DOHH2 (cell line): ENCODE results near the gene PDE3B.
A peak's percentile ranks its signal among the peaks of the same experiment; 100 is the strongest.

Experiments
- H3F3A ChIP-seq: fragments of 200-600 bp; sonication (generic), shearing (Covaris generic); 2 replicates; pipeline ENCODE4 v1.6.0; 2016; ENCODE audit warnings: antibody characterized with exemption, mild to moderate bottlenecking; ENCODE audit not compliant: control insufficient read depth, insufficient read depth
- H3K27ac ChIP-seq: fragments of 200-600 bp; sonication (generic); 2 replicates; pipeline ENCODE4 v1.5.1; 2014; ENCODE audit warnings: low read depth, mild to moderate bottlenecking, low read length, moderate library complexity
- H3K27me3 ChIP-seq: fragments of 200-600 bp; sonication (generic); 2 replicates; pipeline ENCODE4 v1.6.1; 2014; ENCODE audit warnings: mild to moderate bottlenecking, low read length, mixed read lengths; ENCODE audit not compliant: control insufficient read depth
- H3K36me3 ChIP-seq: fragments of 200-600 bp; sonication (generic); 2 replicates; pipeline ENCODE4 v1.6.1; 2014; ENCODE audit warnings: mild to moderate bottlenecking, low read length, moderate library complexity, mixed read lengths; ENCODE audit not compliant: control insufficient read depth
- H3K4me1 ChIP-seq: fragments of 200-600 bp; sonication (generic); 2 replicates; pipeline ENCODE4 v1.6.1; 2014; ENCODE audit warnings: mild to moderate bottlenecking, low read length, mixed read lengths; ENCODE audit not compliant: control insufficient read depth
- H3K4me2 ChIP-seq: fragments of 200-600 bp; sonication (generic); 2 replicates; pipeline ENCODE4 v1.6.0; 2014; ENCODE audit warnings: mild to moderate bottlenecking, low read length, moderate library complexity
- H3K4me3 ChIP-seq: fragments of 200-600 bp; sonication (generic); 2 replicates; pipeline ENCODE4 v1.5.1; 2014; ENCODE audit warnings: mild to moderate bottlenecking, low read length, mixed read lengths
- H3K79me2 ChIP-seq: fragments of 200-600 bp; sonication (generic); 2 replicates; pipeline ENCODE4 v1.6.1; 2014; ENCODE audit warnings: mild to moderate bottlenecking, low read length, mixed read lengths; ENCODE audit not compliant: control insufficient read depth
- H3K9me2 ChIP-seq: fragments of 200-600 bp; sonication (generic); replicated peaks from 2 replicates; pipeline ENCODE4 v1.6.1; 2014; ENCODE audit warnings: mild to moderate bottlenecking, low read length, mixed read lengths; ENCODE audit not compliant: control insufficient read depth
- H3K9me3 ChIP-seq: fragments of 200-600 bp; sonication (generic); 2 replicates; pipeline ENCODE4 v1.6.1; 2014; ENCODE audit warnings: antibody characterized with exemption, low read length, mixed read lengths; ENCODE audit not compliant: control insufficient read depth, insufficient read depth
- H4K20me1 ChIP-seq: fragments of 200-600 bp; sonication (generic); 2 replicates; pipeline ENCODE4 v1.6.0; 2014; ENCODE audit warnings: low read depth, mild to moderate bottlenecking, antibody characterized with exemption, low read length, moderate library complexity; ENCODE audit not compliant: control insufficient read depth, insufficient read depth
- CTCF ChIP-seq: fragments of 200-600 bp; sonication (generic); IDR thresholded peaks from one replicate; pipeline ENCODE4 v1.5.1; 2014; ENCODE audit warnings: antibody characterized with exemption, mild to moderate bottlenecking, low read depth, low read length; ENCODE audit not compliant: poor library complexity, severe bottlenecking
- EZH2phosphoT487 ChIP-seq: fragments of 200-600 bp; sonication (generic); IDR thresholded peaks from 2 replicates; pipeline ENCODE4 v1.6.1; 2017; ENCODE audit warnings: borderline replicate concordance, mild to moderate bottlenecking, antibody characterized with exemption, low read length, moderate library complexity, mixed read lengths

Gene PDE3B

DNA sequence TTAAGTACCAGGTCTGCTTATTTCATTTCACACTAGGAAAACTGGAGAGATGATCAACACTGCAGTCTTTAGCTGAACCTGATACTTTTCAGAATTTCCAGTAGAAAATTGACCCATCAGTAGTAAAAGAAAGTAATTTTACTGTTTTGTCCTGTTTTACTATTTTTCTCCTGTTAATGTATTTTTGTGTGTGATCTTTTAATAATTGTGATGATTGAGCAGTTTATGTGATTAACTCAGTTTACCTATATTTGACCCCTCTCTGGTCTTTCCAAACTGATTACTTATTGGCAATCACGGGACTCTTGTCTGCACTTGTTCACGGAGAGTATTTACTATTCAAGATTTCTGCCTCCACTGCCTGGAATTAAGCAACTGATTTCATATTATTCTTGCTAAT lies 249.0 kb downstream of the PDE3B start:
- no peaks in the 10 kb centered on the region for H4K20me1 ChIP-seq
- no peaks in the 10 kb centered on the region for H3F3A ChIP-seq
- no peak overlapping the region for H3K27ac ChIP-seq
- peaks cover 2% of the 10 kb centered on the region; the same call in 1 of the 2 replicates for H3K36me3 ChIP-seq
- H3K9me3 ChIP-seq, result no peaks in the 10 kb centered on the region
- H3K4me2 ChIP-seq, result peak overlapping the region; percentile 75
- H3K4me3 ChIP-seq, result peak overlapping the region; percentile 73
- H3K4me1 ChIP-seq, result peaks cover 55% of the 10 kb centered on the region
- H3K27me3 ChIP-seq, result no peaks in the 10 kb centered on the region
- H3K79me2 ChIP-seq, result peaks cover 26% of the 10 kb centered on the region
- no peak for TF ChIP-seq CTCF
- no peak for TF ChIP-seq EZH2phosphoT487
- H3K9me2 ChIP-seq, result no peaks in the 10 kb centered on the region

GRCh38 chr11:14894657-14895598 lies 251.3 kb downstream of the PDE3B start:
- H3F3A ChIP-seq, result no peaks in the 10 kb centered on the region
- H3K4me3 ChIP-seq, result no peak overlapping the region
- no peaks in the 10 kb centered on the region for H3K9me2 ChIP-seq
- no peaks in the 10 kb centered on the region for H3K9me3 ChIP-seq
- peak overlapping the region; percentile 42 for H3K4me2 ChIP-seq
- peaks cover 2% of the 10 kb centered on the region; the same call in 1 of the 2 replicates for H3K36me3 ChIP-seq
- H3K27me3 ChIP-seq, result no peaks in the 10 kb centered on the region
- peaks cover 38% of the 10 kb centered on the region for H3K4me1 ChIP-seq
- H3K79me2 ChIP-seq, result peaks cover 12% of the 10 kb centered on the region
- no peak for TF ChIP-seq EZH2phosphoT487
- no peak for TF ChIP-seq CTCF
- H3K27ac ChIP-seq, result no peak overlapping the region
- no peaks in the 10 kb centered on the region for H4K20me1 ChIP-seq

- no peak overlapping the region for H3K4me3 ChIP-seq
- H3K9me2 ChIP-seq, result no peaks in the 10 kb centered on the region
- no peak overlapping the region for H3K27ac ChIP-seq
- TF ChIP-seq CTCF (no peak), EZH2phosphoT487 (no peak)
- no peak overlapping the region for H3K4me2 ChIP-seq
- peaks cover 23% of the 10 kb centered on the region for H3K4me1 ChIP-seq
- no peaks in the 10 kb centered on the region for H4K20me1 ChIP-seq
- no peaks in the 10 kb centered on the region for H3K79me2 ChIP-seq
- H3K27me3 ChIP-seq, result no peaks in the 10 kb centered on the region
- H3F3A ChIP-seq, result no peaks in the 10 kb centered on the region
- H3K36me3 ChIP-seq, result no peaks in the 10 kb centered on the region
- no peaks in the 10 kb centered on the region for H3K9me3 ChIP-seq
Measured at GRCh38 chr11:14898355-14898754, 254.8 kb downstream of the PDE3B start.
